ENCODE results near the gene ESYT1. TPM values are rescaled to one million over a fixed set of nuclear protein-coding genes. Genes with fewer than 3 reads are reported as not detected.

The ESYT1 gene
- total RNA-seq, 2 experiments from 2014 or later, result 142 to 146 TPM

- Mint-ChIP-seq H3K9me3 (no peaks in the 10 kb centered on the region), H3K27me3 (peaks cover 3% of the 10 kb centered on the region), H3K4me3 (no peak overlapping the region), H3K4me1 (ENCODE audit: low read depth) (peaks cover under 1% of the 10 kb centered on the region), H3K36me3 (no peaks in the 10 kb centered on the region), H3K27ac (no peak overlapping the region)
- ChIA-PET POLR2A (no interaction called here), CTCF (interaction anchor here (0.8 to 2.1 kb wide), 5 partner anchors 13 to 121 kb away, joined by 3 to 22 read pairs (median 4); partner anchors contain the start of gene PA2G4)
- intact Hi-C loops (cut with micrococcal nuclease), result no loop called here
- DNase-seq, result no peak
Observed at GRCh38 chr12:56086096-56086495, 42.0 kb upstream of the ESYT1 start.

- no peak overlapping the region for H3K4me3 Mint-ChIP-seq
- no peak for DNase-seq
- intact Hi-C loops (cut with micrococcal nuclease), result no loop called here
- CTCF ChIA-PET, result interaction anchor here (1.7 kb wide), 1 partner anchor 13 kb away, joined by 4 read pairs; no protein-coding TSS in a partner anchor
- H3K4me1 Mint-ChIP-seq (ENCODE audit: low read depth), result no peaks in the 10 kb centered on the region
- POLR2A ChIA-PET, result no interaction called here
- H3K9me3 Mint-ChIP-seq, result no peaks in the 10 kb centered on the region
- no peaks in the 10 kb centered on the region for H3K36me3 Mint-ChIP-seq
- H3K27ac Mint-ChIP-seq, result no peak overlapping the region
- peaks cover 2% of the 10 kb centered on the region for H3K27me3 Mint-ChIP-seq
Observed at GRCh38 chr12:56086608-56087007, 41.5 kb upstream of the ESYT1 start.

- H3K27me3 Mint-ChIP-seq, result peaks cover 2% of the 10 kb centered on the region
- no peak for DNase-seq
- CTCF ChIA-PET, result no interaction called here
- no peaks in the 10 kb centered on the region for H3K4me1 Mint-ChIP-seq (ENCODE audit: low read depth)
- intact Hi-C loops (cut with micrococcal nuclease), result no loop called here
- H3K27ac Mint-ChIP-seq, result no peak overlapping the region
- no peak overlapping the region for H3K4me3 Mint-ChIP-seq
- no peaks in the 10 kb centered on the region for H3K36me3 Mint-ChIP-seq
- H3K9me3 Mint-ChIP-seq, result no peaks in the 10 kb centered on the region
- POLR2A ChIA-PET, result no interaction called here
Observed at GRCh38 chr12:56087220-56087619, 40.8 kb upstream of the ESYT1 start.

- Mint-ChIP-seq H3K36me3 (no peaks in the 10 kb centered on the region), H3K27me3 (no peaks in the 10 kb centered on the region), H3K9me3 (no peaks in the 10 kb centered on the region), H3K4me1 (ENCODE audit: low read depth) (peaks cover 9% of the 10 kb centered on the region), H3K27ac (no peak overlapping the region), H3K4me3 (no peak overlapping the region)
- DNase-seq, result no peak
- ChIA-PET CTCF (no interaction called here), POLR2A (no interaction called here)
- intact Hi-C loops (cut with micrococcal nuclease), result no loop called here
Observed at GRCh38 chr12:56097738-56098137, 30.3 kb upstream of the ESYT1 start.

GRCh38 chr12:56098592-56098991 is 29.5 kb upstream of the ESYT1 start:
- ChIA-PET CTCF (interaction anchor here (0.6 to 1.7 kb wide), 2 partner anchors 10 to 13 kb away, joined by 3 to 4 read pairs; no protein-coding TSS in a partner anchor), POLR2A (no interaction called here)
- no peaks in the 10 kb centered on the region for H3K9me3 Mint-ChIP-seq
- H3K36me3 Mint-ChIP-seq, result no peaks in the 10 kb centered on the region
- H3K4me3 Mint-ChIP-seq, result no peak overlapping the region
- no peaks in the 10 kb centered on the region for H3K27me3 Mint-ChIP-seq
- peaks cover 17% of the 10 kb centered on the region for H3K4me1 Mint-ChIP-seq (ENCODE audit: low read depth)
- H3K27ac Mint-ChIP-seq, result no peak overlapping the region
- no peak for DNase-seq
- intact Hi-C loops (cut with micrococcal nuclease), result no loop called here

- ChIA-PET CTCF (interaction anchor here (1.3 to 1.7 kb wide), 2 partner anchors 14 to 104 kb away, joined by 3 to 4 read pairs; no protein-coding TSS in a partner anchor), POLR2A (no interaction called here)
- Mint-ChIP-seq H3K9me3 (no peaks in the 10 kb centered on the region), H3K4me3 (no peak overlapping the region), H3K4me1 (ENCODE audit: low read depth) (peaks cover 17% of the 10 kb centered on the region), H3K27me3 (no peaks in the 10 kb centered on the region), H3K27ac (no peak overlapping the region), H3K36me3 (peaks cover 9% of the 10 kb centered on the region)
- no peak for DNase-seq
- intact Hi-C loops (cut with micrococcal nuclease), result loop anchor here (5.0 to 10.0 kb wide), 3 partner anchors 102 to 1115 kb away; partner anchors contain the start of genes ORMDL2, SARNP, SUOX and TESPA1
Observed at GRCh38 chr12:56099787-56100186, 28.3 kb upstream of the ESYT1 start.

- Mint-ChIP-seq H3K27me3 (no peaks in the 10 kb centered on the region), H3K9me3 (no peaks in the 10 kb centered on the region), H3K4me3 (no peak overlapping the region), H3K27ac (no peak overlapping the region), H3K4me1 (ENCODE audit: low read depth) (peaks cover 21% of the 10 kb centered on the region), H3K36me3 (peaks cover 18% of the 10 kb centered on the region)
- intact Hi-C loops (cut with micrococcal nuclease), result loop anchor here (5.0 to 10.0 kb wide), 3 partner anchors 104 to 1116 kb away; partner anchors contain the start of genes ORMDL2, SARNP, SUOX and TESPA1
- ChIA-PET POLR2A (no interaction called here), CTCF (interaction anchor here (1.2 kb wide), 1 partner anchor 105 kb away, joined by 6 read pairs; no protein-coding TSS in a partner anchor)
- no peak for DNase-seq
Observed at GRCh38 chr12:56101045-56101444, 27.0 kb upstream of the ESYT1 start.

- no peaks in the 10 kb centered on the region for H3K9me3 Mint-ChIP-seq
Observed at GRCh38 chr12:56102683-56103065, 25.4 kb upstream of the ESYT1 start.

GRCh38 chr12:56103066-56103711 is 24.9 kb upstream of the ESYT1 start:
- H3K27me3 Mint-ChIP-seq, result no peaks in the 10 kb centered on the region
- no peaks in the 10 kb centered on the region for H3K9me3 Mint-ChIP-seq
- peak; percentile 19 for DNase-seq
- H3K27ac Mint-ChIP-seq, result peak overlapping the region; percentile 97
- ChIA-PET CTCF (interaction anchor here (0.7 to 4.9 kb wide), 12 partner anchors 14 to 531 kb away, joined by 3 to 60 read pairs (median 6); partner anchors contain the start of genes DGKA, ERBB3, ESYT1 and RNF41), POLR2A (interaction anchor here (0.9 to 6.1 kb wide), 15 partner anchors 10 to 365 kb away, joined by 3 to 101 read pairs (median 5); partner anchors contain the start of genes CNPY2, ERBB3, MYL6 and ORMDL2)
- H3K36me3 Mint-ChIP-seq, result peaks cover 37% of the 10 kb centered on the region
- peak overlapping the region; percentile 100 for H3K4me3 Mint-ChIP-seq
- intact Hi-C loops (cut with micrococcal nuclease), result loop anchor here (5.0 to 10.0 kb wide), 3 partner anchors 106 to 1118 kb away; partner anchors contain the start of genes ORMDL2, SARNP, SUOX and TESPA1
- H3K4me1 Mint-ChIP-seq (ENCODE audit: low read depth), result peaks cover 34% of the 10 kb centered on the region

More at GRCh38 chr12:56102683-56103065, 25.4 kb upstream of the ESYT1 start:
- intact Hi-C loops (cut with micrococcal nuclease), result loop anchor here (5.0 to 10.0 kb wide), 3 partner anchors 105 to 1118 kb away; partner anchors contain the start of genes ORMDL2, SARNP, SUOX and TESPA1
- peak overlapping the region; percentile 97 for H3K27ac Mint-ChIP-seq
- peaks cover 32% of the 10 kb centered on the region for H3K36me3 Mint-ChIP-seq
- ChIA-PET CTCF (interaction anchor here (0.7 to 4.9 kb wide), 8 partner anchors 15 to 106 kb away, joined by 3 to 60 read pairs (median 14); partner anchors contain the start of genes ERBB3, ESYT1, RPL41 and SMARCC2), POLR2A (interaction anchor here (1.1 to 6.1 kb wide), 8 partner anchors 10 to 129 kb away, joined by 3 to 101 read pairs (median 10); partner anchors contain the start of genes ERBB3, RAB5B, RPL41 and ZC3H10)
- H3K4me1 Mint-ChIP-seq (ENCODE audit: low read depth), result peaks cover 34% of the 10 kb centered on the region
- DNase-seq, result no peak
- peak overlapping the region; percentile 100 for H3K4me3 Mint-ChIP-seq
- H3K27me3 Mint-ChIP-seq, result no peaks in the 10 kb centered on the region

GRCh38 chr12:56103823-56104108 is 24.3 kb upstream of the ESYT1 start:
- H3K36me3 Mint-ChIP-seq, result peaks cover 43% of the 10 kb centered on the region
- H3K9me3 Mint-ChIP-seq, result no peaks in the 10 kb centered on the region
- CTCF ChIA-PET, result interaction anchor here (0.8 to 4.9 kb wide), 15 partner anchors 14 to 533 kb away, joined by 3 to 60 read pairs (median 7); partner anchors contain the start of genes DGKA, ERBB3, ESYT1 and MYL6B
- intact Hi-C loops (cut with micrococcal nuclease), result loop anchor here (1.0 to 10.0 kb wide), 11 partner anchors 13 to 1119 kb away; partner anchors contain the start of genes DGKA, ESYT1, MYL6B and ORMDL2
- peak overlapping the region; percentile 97 for H3K27ac Mint-ChIP-seq
- peaks cover 34% of the 10 kb centered on the region for H3K4me1 Mint-ChIP-seq (ENCODE audit: low read depth)
- POLR2A ChIA-PET, result interaction anchor here (0.7 to 6.1 kb wide), 18 partner anchors 9 to 365 kb away, joined by 3 to 101 read pairs (median 5); partner anchors contain the start of genes CNPY2, DNAJC14, ERBB3 and MYL6
- peak overlapping the region; percentile 100 for H3K4me3 Mint-ChIP-seq
- DNase-seq, result no peak
- H3K27me3 Mint-ChIP-seq, result no peaks in the 10 kb centered on the region

GRCh38 chr12:56104109-56104814 is 23.8 kb upstream of the ESYT1 start, which contains the start of gene PA2G4:
Gene PA2G4, plus strand, starts transcription at chr12:56104559. Its CDS starts 179 bp downstream, at chr12:56104738.
- POLR2A ChIA-PET, result interaction anchor here (0.7 to 6.1 kb wide), 22 partner anchors 9 to 366 kb away, joined by 3 to 101 read pairs (median 5); partner anchors contain the start of genes CNPY2, DNAJC14, ERBB3 and ESYT1
- H3K4me1 Mint-ChIP-seq (ENCODE audit: low read depth), result peaks cover 34% of the 10 kb centered on the region
- peak; percentile 99 for DNase-seq
- peaks cover 46% of the 10 kb centered on the region for H3K36me3 Mint-ChIP-seq
- peak within 1 kb of the TSS; percentile 100 for H3K4me3 Mint-ChIP-seq
- H3K27ac Mint-ChIP-seq, result peak within 1 kb of the TSS; percentile 97
- H3K27me3 Mint-ChIP-seq, result no peaks in the 10 kb centered on the region
- no peaks in the 10 kb centered on the region for H3K9me3 Mint-ChIP-seq
- intact Hi-C loops (cut with micrococcal nuclease), result loop anchor here (1.0 to 10.0 kb wide), 11 partner anchors 12 to 1119 kb away; partner anchors contain the start of genes DGKA, ESYT1, MYL6B and ORMDL2
- CTCF ChIA-PET, result interaction anchor here (0.7 to 4.9 kb wide), 21 partner anchors 13 to 585 kb away, joined by 3 to 60 read pairs (median 6); partner anchors contain the start of genes DGKA, ERBB3, ESYT1 and MYL6B

Measured in activated CD4-positive, alpha-beta memory T cell treated with anti-CD3 and anti-CD28 coated beads for 36 hours (primary cell).